ENCODE data around the gene FILIP1L. TPM values are rescaled to one million over a fixed set of nuclear protein-coding genes. Genes with fewer than 3 reads are reported as not detected.
A peak's percentile ranks its signal among the peaks of the same experiment; 100 is the strongest.

The FILIP1L gene
- total RNA-seq, 1 donor from 2014 or later: 33.4 TPM

GRCh38 chr3:99833617-99834205 lies 280.6 kb downstream of the FILIP1L start:
- DNase-seq (ENCODE audit: low read depth): no peak
- TF ChIP-seq, protein P1, sequence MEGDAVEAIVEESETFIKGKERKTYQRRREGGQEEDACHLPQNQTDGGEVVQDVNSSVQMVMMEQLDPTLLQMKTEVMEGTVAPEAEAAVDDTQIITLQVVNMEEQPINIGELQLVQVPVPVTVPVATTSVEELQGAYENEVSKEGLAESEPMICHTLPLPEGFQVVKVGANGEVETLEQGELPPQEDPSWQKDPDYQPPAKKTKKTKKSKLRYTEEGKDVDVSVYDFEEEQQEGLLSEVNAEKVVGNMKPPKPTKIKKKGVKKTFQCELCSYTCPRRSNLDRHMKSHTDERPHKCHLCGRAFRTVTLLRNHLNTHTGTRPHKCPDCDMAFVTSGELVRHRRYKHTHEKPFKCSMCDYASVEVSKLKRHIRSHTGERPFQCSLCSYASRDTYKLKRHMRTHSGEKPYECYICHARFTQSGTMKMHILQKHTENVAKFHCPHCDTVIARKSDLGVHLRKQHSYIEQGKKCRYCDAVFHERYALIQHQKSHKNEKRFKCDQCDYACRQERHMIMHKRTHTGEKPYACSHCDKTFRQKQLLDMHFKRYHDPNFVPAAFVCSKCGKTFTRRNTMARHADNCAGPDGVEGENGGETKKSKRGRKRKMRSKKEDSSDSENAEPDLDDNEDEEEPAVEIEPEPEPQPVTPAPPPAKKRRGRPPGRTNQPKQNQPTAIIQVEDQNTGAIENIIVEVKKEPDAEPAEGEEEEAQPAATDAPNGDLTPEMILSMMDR (conservative IDR thresholded peaks at IDR 0.05; ENCODE audit: low read depth, low read length): no peak
- H3K4me3 ChIP-seq (ENCODE audit: low read depth, low read length): no peak overlapping the region

GRCh38 chr3:99829844-99830243 lies 284.5 kb downstream of the FILIP1L start:
- TF ChIP-seq, protein P1 (conservative IDR thresholded peaks at IDR 0.05; ENCODE audit: low read depth, low read length): no peak
- no peak for DNase-seq (ENCODE audit: low read depth)
- no peak overlapping the region for H3K4me3 ChIP-seq (ENCODE audit: low read depth, low read length)

DNA sequence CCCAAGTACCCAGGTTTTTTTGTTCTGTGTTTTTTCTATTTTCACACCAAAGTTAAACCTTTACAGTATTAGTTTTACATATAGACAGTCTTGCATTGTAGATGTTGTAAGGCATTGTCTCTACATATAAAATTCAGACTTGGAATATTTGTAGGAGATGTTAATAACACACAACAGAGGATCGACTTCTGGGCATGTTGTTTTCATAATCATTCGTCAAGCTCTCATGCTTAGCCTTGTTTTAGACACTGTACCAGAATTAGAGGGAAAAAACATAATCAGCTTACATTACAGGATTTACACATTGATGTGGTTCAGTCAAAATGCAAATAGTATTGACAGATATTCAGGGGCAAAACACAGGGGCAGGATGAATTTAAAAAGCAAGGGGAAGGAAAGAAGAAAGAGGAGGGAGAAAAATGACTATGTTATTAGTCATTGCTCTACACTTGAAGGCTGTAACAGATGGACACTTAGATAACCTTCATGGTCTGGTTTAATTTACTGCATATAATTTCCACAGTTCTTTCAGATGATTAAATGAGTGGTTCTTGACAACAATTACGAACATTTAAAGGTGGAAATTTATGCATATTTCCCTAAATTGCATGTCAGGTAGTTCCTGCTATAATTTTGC lies 289.2 kb downstream of the FILIP1L start:
- DNase-seq (ENCODE audit: low read depth): no peak
- TF ChIP-seq, protein P1 (conservative IDR thresholded peaks at IDR 0.05; ENCODE audit: low read depth, low read length): no peak
- no peak overlapping the region for H3K4me3 ChIP-seq (ENCODE audit: low read depth, low read length)

GRCh38 chr3:99823723-99824711 lies 290.3 kb downstream of the FILIP1L start:
- no peak overlapping the region for H3K4me3 ChIP-seq (ENCODE audit: low read depth, low read length)
- no peak for DNase-seq (ENCODE audit: low read depth)
- TF ChIP-seq, protein P1 (conservative IDR thresholded peaks at IDR 0.05; ENCODE audit: low read depth, low read length): no peak

GRCh38 chr3:99818818-99819217 lies 295.5 kb downstream of the FILIP1L start:
- TF ChIP-seq, protein P1 (conservative IDR thresholded peaks at IDR 0.05; ENCODE audit: low read depth, low read length): no peak

GRCh38 chr3:99817437-99818240 lies 296.7 kb downstream of the FILIP1L start, which contains the start of gene CMSS1:
CMSS1 (plus strand) TSS chr3:99817862.
- peak; percentile 76 for DNase-seq (ENCODE audit: low read depth)
- TF ChIP-seq, protein P1 (conservative IDR thresholded peaks at IDR 0.05; ENCODE audit: low read depth, low read length): peak; percentile 25
- H3K4me3 ChIP-seq (ENCODE audit: low read depth, low read length): peak within 1 kb of the TSS; percentile 81

More at GRCh38 chr3:99818818-99819217, 295.5 kb downstream of the FILIP1L start:
- no peak for DNase-seq (ENCODE audit: low read depth)
- H3K4me3 ChIP-seq (ENCODE audit: low read depth, low read length): no peak overlapping the region
